KOPT-K1 (cell line): ENCODE measurements around the gene UVSSA.

ENCODE experiments used
- H3K27ac ChIP-seq: fragments of 200-600 bp; sonication (generic); 2 replicates; pipeline ENCODE4 v1.5.1; 2016; ENCODE audit warnings: antibody characterized with exemption, mild to moderate bottlenecking, low read depth, low read length; ENCODE audit not compliant: poor library complexity, severe bottlenecking
- H3K36me3 ChIP-seq: fragments of 200-600 bp; sonication (generic); 2 replicates; pipeline ENCODE4 v1.5.1; 2017; ENCODE audit warnings: antibody characterized with exemption, mild to moderate bottlenecking, low read length, moderate library complexity; ENCODE audit not compliant: insufficient read depth
- H3K9me3 ChIP-seq: fragments of 200-600 bp; sonication (generic); 2 replicates; pipeline ENCODE4 v1.5.1; 2017; ENCODE audit warnings: antibody characterized with exemption, low read length, mild to moderate bottlenecking; ENCODE audit not compliant: insufficient read depth, poor library complexity, severe bottlenecking

UVSSA gene

GRCh38 chr4:1411436-1412375 is 64.7 kb downstream of the UVSSA start:
- Histone ChIP-seq H3K27ac (no peak overlapping the region), H3K36me3 (no peaks in the 10 kb centered on the region), H3K9me3 (peaks cover 22% of the 10 kb centered on the region)

- Histone ChIP-seq H3K36me3 (no peaks in the 10 kb centered on the region), H3K27ac (no peak overlapping the region), H3K9me3 (peaks cover 13% of the 10 kb centered on the region)
Measured at GRCh38 chr4:1412376-1413203, 65.6 kb downstream of the UVSSA start.

- H3K27ac ChIP-seq = no peak overlapping the region
- peaks cover 11% of the 10 kb centered on the region for H3K9me3 ChIP-seq
- no peaks in the 10 kb centered on the region for H3K36me3 ChIP-seq
Measured at GRCh38 chr4:1413204-1413663, 66.2 kb downstream of the UVSSA start.

GRCh38 chr4:1413687-1414479 is 66.9 kb downstream of the UVSSA start:
- Histone ChIP-seq H3K36me3 (no peaks in the 10 kb centered on the region), H3K27ac (no peak overlapping the region), H3K9me3 (peaks cover 11% of the 10 kb centered on the region)

GRCh38 chr4:1414831-1415680 is 68.0 kb downstream of the UVSSA start:
- peaks cover 11% of the 10 kb centered on the region for H3K9me3 ChIP-seq
- no peaks in the 10 kb centered on the region for H3K36me3 ChIP-seq
- no peak overlapping the region for H3K27ac ChIP-seq

- H3K9me3 ChIP-seq = peaks cover 11% of the 10 kb centered on the region
- H3K27ac ChIP-seq = no peak overlapping the region
- no peaks in the 10 kb centered on the region for H3K36me3 ChIP-seq
Measured at GRCh38 chr4:1415681-1415981, 68.6 kb downstream of the UVSSA start.

- no peaks in the 10 kb centered on the region for H3K36me3 ChIP-seq
- H3K9me3 ChIP-seq = peaks cover 11% of the 10 kb centered on the region
- no peak overlapping the region for H3K27ac ChIP-seq
Measured at GRCh38 chr4:1416051-1416947, 69.3 kb downstream of the UVSSA start.

GRCh38 chr4:1416948-1417260 is 69.9 kb downstream of the UVSSA start:
- Histone ChIP-seq H3K36me3 (no peaks in the 10 kb centered on the region), H3K9me3 (peaks cover 11% of the 10 kb centered on the region), H3K27ac (no peak overlapping the region)

- no peaks in the 10 kb centered on the region for H3K36me3 ChIP-seq
Measured at GRCh38 chr4:1417522-1418390, 70.7 kb downstream of the UVSSA start.

GRCh38 chr4:1418494-1419285 is 71.7 kb downstream of the UVSSA start:
- H3K36me3 ChIP-seq = no peaks in the 10 kb centered on the region
- peaks cover 3% of the 10 kb centered on the region for H3K9me3 ChIP-seq
- H3K27ac ChIP-seq = no peak overlapping the region

More at GRCh38 chr4:1417522-1418390, 70.7 kb downstream of the UVSSA start:
- Histone ChIP-seq H3K9me3 (peaks cover 11% of the 10 kb centered on the region), H3K27ac (no peak overlapping the region)

GRCh38 chr4:1419708-1420107 is 72.7 kb downstream of the UVSSA start:
- Histone ChIP-seq H3K27ac (no peak overlapping the region), H3K36me3 (no peaks in the 10 kb centered on the region), H3K9me3 (no peaks in the 10 kb centered on the region)

- Histone ChIP-seq H3K9me3 (no peaks in the 10 kb centered on the region), H3K27ac (no peak overlapping the region), H3K36me3 (no peaks in the 10 kb centered on the region)
Measured at GRCh38 chr4:1421657-1422056, 74.6 kb downstream of the UVSSA start.
